ENCODE data around the gene PLET1.

Gene PLET1

GRCh38 chr11:112288021-112288420 is 27.4 kb upstream of the PLET1 start:
- DNase-seq: no peak
- intact Hi-C loops (cut with DNase I): no loop called here

GRCh38 chr11:112285841-112286311 is 25.2 kb upstream of the PLET1 start:
- no peak for DNase-seq
- intact Hi-C loops (cut with DNase I): no loop called here

GRCh38 chr11:112281726-112282125 is 21.1 kb upstream of the PLET1 start:
- DNase-seq: no peak
- intact Hi-C loops (cut with DNase I): loop anchor here (2.0 kb wide), 1 partner anchor 55 kb away; the partner anchor contains the start of gene PTS

- intact Hi-C loops (cut with DNase I): loop anchor here (1.0 to 2.0 kb wide), 3 partner anchors 54 to 167 kb away; partner anchors contain the start of gene PTS
- peak in 8 of 10 donors; percentile 37 to 93 (median 64) for DNase-seq
Measured at GRCh38 chr11:112280268-112281126, 19.8 kb upstream of the PLET1 start.

- intact Hi-C loops (cut with DNase I): loop anchor here (1.0 to 2.0 kb wide), 3 partner anchors 53 to 167 kb away; partner anchors contain the start of gene PTS
- peak; percentile 48 to 95 (median 79) for DNase-seq
Measured at GRCh38 chr11:112279901-112280267, 19.2 kb upstream of the PLET1 start.

- intact Hi-C loops (cut with DNase I): no loop called here
- DNase-seq: no peak
Measured at GRCh38 chr11:112278803-112279202, 18.1 kb upstream of the PLET1 start.

GRCh38 chr11:112277941-112278340 is 17.3 kb upstream of the PLET1 start:
- no peak for DNase-seq
- intact Hi-C loops (cut with DNase I): no loop called here

- intact Hi-C loops (cut with DNase I): no loop called here
- no peak for DNase-seq
Measured at GRCh38 chr11:112277029-112277428, 16.4 kb upstream of the PLET1 start.

GRCh38 chr11:112274007-112274783 is 13.5 kb upstream of the PLET1 start:
- intact Hi-C loops (cut with DNase I): no loop called here
- no peak for DNase-seq

- intact Hi-C loops (cut with DNase I): no loop called here
- no peak for DNase-seq
Measured at GRCh38 chr11:112273066-112273465, 12.4 kb upstream of the PLET1 start.

GRCh38 chr11:112271242-112271641 is 10.6 kb upstream of the PLET1 start:
- intact Hi-C loops (cut with DNase I): no loop called here
- DNase-seq: no peak

- DNase-seq: no peak
- intact Hi-C loops (cut with DNase I): no loop called here
Measured at GRCh38 chr11:112270551-112271180, 10.0 kb upstream of the PLET1 start.

- DNase-seq: no peak
- intact Hi-C loops (cut with DNase I): no loop called here
Measured at GRCh38 chr11:112269139-112269538, 8.5 kb upstream of the PLET1 start.

GRCh38 chr11:112268406-112268805 is 7.7 kb upstream of the PLET1 start:
- intact Hi-C loops (cut with DNase I): no loop called here
- no peak for DNase-seq

- intact Hi-C loops (cut with DNase I): no loop called here
- DNase-seq: no peak
Measured at GRCh38 chr11:112267188-112267591, 6.5 kb upstream of the PLET1 start.

GRCh38 chr11:112266410-112266778 is 5.7 kb upstream of the PLET1 start:
- no peak for DNase-seq
- intact Hi-C loops (cut with DNase I): no loop called here

GRCh38 chr11:112265659-112266409 is 5.2 kb upstream of the PLET1 start:
- DNase-seq: no peak
- intact Hi-C loops (cut with DNase I): no loop called here

GRCh38 chr11:112255067-112255720 is 5.5 kb downstream of the PLET1 start:
- DNase-seq: peak in 1 of 10 donors; percentile 19
- intact Hi-C loops (cut with DNase I): no loop called here

GRCh38 chr11:112253605-112254242 is 6.9 kb downstream of the PLET1 start:
- no peak for DNase-seq
- intact Hi-C loops (cut with DNase I): no loop called here

Measured in posterior cingulate gyrus (tissue), 11 donors.